GM12878 (cell line): ENCODE results near the gene CCDC88C. TPM values are rescaled to one million over a fixed set of nuclear protein-coding genes. Genes with fewer than 3 reads are reported as not detected.

Experiments
- ATAC-seq: fragments of 200-7000 bp; cut with Tn5 transposase; 3 replicates; pipeline ENCODE4 v1.9.1; 2020; ENCODE audit warnings: mild to moderate bottlenecking, moderate library complexity
- BruUV-seq: library from RNA; stranded (reverse); fragments of 400-500 nt; replicated peaks from 2 replicates; lab custom pipeline; 2021; lab: Mats Ljungman, UMichigan
- CTCF ChIA-PET: fragments of 300-600 bp; sonication (Branson Sonifier 250); formaldehyde crosslinking; extraction: SDS; loops from one replicate; lab custom pipeline; 2021; ENCODE audit warnings: inconsistent platforms; lab: Yijun Ruan, JAX
- POLR2A ChIA-PET: fragments of 350-600 bp; formaldehyde crosslinking; extraction: SDS; loops from one replicate; lab custom pipeline; 2021; ENCODE audit warnings: inconsistent platforms; lab: Charles Lee
- RAD21 ChIA-PET: fragments of 300-600 bp; sonication (Branson Sonifier 250); formaldehyde crosslinking; loops from one replicate; lab custom pipeline; 2023; ENCODE audit warnings: antibody characterized with exemption; ENCODE audit not compliant: unreplicated experiment; lab: Charles Lee
- SMC1A ChIA-PET: fragments of 300-600 bp; sonication (Branson Sonifier 250); formaldehyde crosslinking; loops from one replicate; lab custom pipeline; 2023; ENCODE audit not compliant: unreplicated experiment, uncharacterized antibody; lab: Charles Lee
- DNase-seq: peaks from one replicate; pipeline ENCODE4 v3.0.0-alpha.2; 2011; ENCODE audit warnings: low read depth, low spot score
- FAIRE-seq: peaks from 3 replicates; lab custom pipeline; 2011; peaks lifted over from hg19 to GRCh38; lab: Jason Lieb, UNC
- H2AFZ ChIP-seq: 2 replicates; pipeline ENCODE4 v1.6.0; 2011; ENCODE audit warnings: low read depth, low read length, control low read depth; ENCODE audit not compliant: control insufficient read depth
- H3K27ac ChIP-seq: 2 replicates; pipeline ENCODE4 v1.5.1; 2011; ENCODE audit warnings: control low read depth; ENCODE audit not compliant: control insufficient read depth, insufficient read depth
- H3K27me3 ChIP-seq, 2 experiments: replicated peaks in 1 of 2; 2 replicates each; pipeline versions ENCODE4 v1.6.0 to v1.6.1; 2011; ENCODE audit warnings: low read length in 1 of 2; ENCODE audit not compliant: control insufficient read depth in 2 of 2, insufficient read depth in 2 of 2
- H3K36me3 ChIP-seq, 2 experiments: 2 replicates each; pipeline ENCODE4 v1.5.1; 2011; ENCODE audit warnings: low read length in 1 of 2; ENCODE audit not compliant: control insufficient read depth in 2 of 2, insufficient read depth in 2 of 2
- H3K4me1 ChIP-seq: 2 replicates; pipeline ENCODE4 v1.6.1; 2011; ENCODE audit warnings: mild to moderate bottlenecking, low read length, moderate library complexity, mixed read lengths; ENCODE audit not compliant: control insufficient read depth, insufficient read depth
- H3K4me2 ChIP-seq: 2 replicates; pipeline ENCODE4 v1.6.0; 2011; ENCODE audit warnings: control low read depth; ENCODE audit not compliant: control insufficient read depth, insufficient read depth
- H3K4me3 ChIP-seq: fragments of 200-600 bp; sonication (generic); 2 replicates; pipeline ENCODE4 v1.5.1; 2016
- H3K79me2 ChIP-seq: 2 replicates; pipeline ENCODE4 v1.6.0; 2011; ENCODE audit warnings: low read length; ENCODE audit not compliant: control insufficient read depth, insufficient read depth
- H3K9ac ChIP-seq: 2 replicates; pipeline ENCODE4 v1.8.0; 2011; ENCODE audit warnings: low read length, control low read depth, mixed read lengths; ENCODE audit not compliant: control insufficient read depth, insufficient read depth
- H3K9me3 ChIP-seq: replicated peaks from 3 replicates; pipeline ENCODE4 v1.5.1; 2011; ENCODE audit warnings: mild to moderate bottlenecking, low read length; ENCODE audit not compliant: control insufficient read depth, insufficient read depth
- H4K20me1 ChIP-seq: 2 replicates; pipeline ENCODE4 v1.6.0; 2011; ENCODE audit not compliant: control insufficient read depth, insufficient read depth
- IKZF1 ChIP-seq: fragments of 450-650 bp; conservative IDR thresholded peaks from 2 replicates; pipeline ENCODE4 v1.6.1; 2017; ENCODE audit warnings: antibody characterized with exemption, mild to moderate bottlenecking
- IKZF2 ChIP-seq, 2 experiments: fragments of 450-650 bp; IDR thresholded peaks; 2 replicates each; pipeline ENCODE4 v1.6.1; 2017; ENCODE audit warnings: mild to moderate bottlenecking in 2 of 2, moderate library complexity in 2 of 2
- LARP7 ChIP-seq: fragments of 450-650 bp; IDR thresholded peaks from 2 replicates; pipeline ENCODE4 v1.6.1; 2017; ENCODE audit warnings: mild to moderate bottlenecking
- MEF2B ChIP-seq: fragments of 450-650 bp; IDR thresholded peaks from 2 replicates; pipeline ENCODE4 v1.6.1; 2018; ENCODE audit warnings: mild to moderate bottlenecking, moderate library complexity; ENCODE audit not compliant: partially characterized antibody, poor library complexity, severe bottlenecking
- MXI1 ChIP-seq: fragments of 150-350 bp; IDR thresholded peaks from 2 replicates; pipeline ENCODE4 v1.6.1; 2011; ENCODE audit warnings: low read depth, mild to moderate bottlenecking, inconsistent platforms, low read length, improper control_type of control experiment
- MYB ChIP-seq: fragments of 150-350 bp; IDR thresholded peaks from 2 replicates; pipeline ENCODE4 v1.6.1; 2014; ENCODE audit warnings: mild to moderate bottlenecking, low read depth, low read length, borderline replicate concordance
- NFYA ChIP-seq: IDR thresholded peaks from 2 replicates; pipeline ENCODE4 v1.6.1; 2011; ENCODE audit warnings: low read depth, mild to moderate bottlenecking, low read length, improper control_type of control experiment, borderline replicate concordance
- POU2F2 ChIP-seq: IDR thresholded peaks from 3 replicates; pipeline ENCODE4 v1.6.1; 2011; ENCODE audit warnings: low read depth, mild to moderate bottlenecking, low read length, borderline replicate concordance
- SIN3A ChIP-seq: IDR thresholded peaks from 2 replicates; pipeline ENCODE4 v1.6.1; 2012; ENCODE audit warnings: low read depth, low read length, improper control_type of control experiment
- ZNF207 ChIP-seq: fragments of 450-650 bp; IDR thresholded peaks from 2 replicates; pipeline ENCODE4 v1.6.1; 2014; ENCODE audit warnings: antibody characterized with exemption, mild to moderate bottlenecking, borderline replicate concordance
- WGBS: methylation state at CpG from one replicate; pipeline ENCODE4 v1.1.6; 2016; ENCODE audit warnings: low lambda C conversion rate; ENCODE audit not compliant: insufficient replicate concordance, insufficient coverage; ENCODE audit errors: missing lambda C conversion rate; 5-methylcytosine and 5-hydroxymethylcytosine counted together
- in situ Hi-C: fragments of 300-500 bp; cut with MboI; formaldehyde crosslinking; loops from 9 replicates; pipeline ENCODE4 v1.14.3; 2018; ENCODE audit warnings: mixed read lengths
- intact Hi-C: fragments of 100-400 bp; cut with micrococcal nuclease; formaldehyde crosslinking; loops from one replicate; pipeline ENCODE4 v1.14.2; 2022; ENCODE audit not compliant: unreplicated experiment
- polyA plus RNA-seq, 11 experiments: library from polyadenylated mRNA; depleted of rRNA in 4 of 11; unstranded in 6 of 11; stranded (reverse) in 5 of 11; fragments of >200 nt; fragmentation: Nextera tagmentation in 4 of 11; fragmentation: Illumina TruSeq in 1 of 11; extraction: Ambion mirVana in 4 of 11; extraction: Trizol in 1 of 11; gene quantifications; 1 replicate in 1 of 11; 2 replicates in 10 of 11; pipeline versions ENCODE4 v1.2.1 to v1.2.3, GENCODE V29; 2011 to 2016; ENCODE audit warnings: inconsistent platforms in 2 of 11, missing spikeins in 2 of 11, low read depth in 1 of 11
- total RNA-seq, 4 experiments: library from RNA; depleted of rRNA in 3 of 4; stranded (reverse); fragments of >200 nt in 3 of 4; fragmentation: Illumina TruSeq in 1 of 4; extraction: Trizol in 1 of 4; gene quantifications; 2 replicates each; pipeline versions ENCODE4 v1.2.1 to v1.2.3, GENCODE V29; 2013 to 2021
- TF ChIP-seq, protein P1 (sequence below): IDR thresholded peaks from 2 replicates; pipeline ENCODE4 v1.6.1; 2011; ENCODE audit warnings: low read depth, low read length, improper control_type of control experiment, borderline replicate concordance

CCDC88C gene
- total and polyA plus RNA-seq, 10 of the 15 experiments (the other 5 are each of a cell fraction or from before 2014, with no cell fraction given): 4.0 to 79.6 (median 36.6) TPM

DNA sequence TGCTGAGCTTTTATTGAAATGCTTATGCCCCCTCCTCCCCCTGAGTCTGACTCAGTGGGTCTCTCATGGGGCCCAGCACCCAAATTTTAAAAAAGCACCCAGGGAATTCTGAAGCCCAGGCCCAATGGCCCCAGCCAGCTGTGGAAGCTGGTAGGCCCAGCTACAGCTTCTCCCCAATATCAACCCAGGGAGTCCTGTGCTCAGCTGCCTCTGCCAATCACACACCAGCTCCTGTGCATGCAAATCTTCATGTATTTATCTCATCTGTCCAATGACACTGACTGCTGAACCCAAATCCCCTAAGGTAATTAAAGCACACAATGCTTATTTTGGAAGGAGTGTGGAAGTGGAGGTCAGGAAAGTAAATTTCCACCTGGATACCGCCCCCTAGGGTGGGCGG lies 76.3 kb downstream of the CCDC88C start:
- peaks cover 40 to 53% of the 10 kb centered on the region in 2 experiments for H3K36me3 ChIP-seq
- RAD21 ChIA-PET: no interaction called here
- DNase-seq (no peak), ATAC-seq (no peak), FAIRE-seq (no peak)
- no peak overlapping the region for H3K4me2 ChIP-seq
- TF ChIP-seq POU2F2: no peak
- POLR2A ChIA-PET: interaction anchor here (0.9 to 1.1 kb wide), 2 partner anchors 9 to 84 kb away, joined by 3 read pairs; no protein-coding TSS in a partner anchor
- CTCF ChIA-PET: interaction anchor here (0.7 to 1.8 kb wide), 4 partner anchors 18 to 77 kb away, joined by 3 to 5 read pairs (median 4); partner anchors contain the start of gene CCDC88C
- peaks cover 11% of the 10 kb centered on the region for H3K4me1 ChIP-seq
- BruUV-seq: no TSS peak
- WGBS: 97% methylated on average over 2 of the region's 2 CpGs
- H3K4me3 ChIP-seq: no peak overlapping the region
- H3K27ac ChIP-seq: no peak overlapping the region
- intact Hi-C loops: no loop called here
- H2AFZ ChIP-seq: no peak overlapping the region
- SMC1A ChIA-PET: interaction anchor here (1.7 kb wide), 1 partner anchor 74 kb away, joined by 10 read pairs; no protein-coding TSS in a partner anchor
- peaks cover 20% of the 10 kb centered on the region for H3K79me2 ChIP-seq
- H3K27me3 ChIP-seq: no peaks in the 10 kb centered on the region
- H3K9ac ChIP-seq: no peak overlapping the region
- H3K9me3 ChIP-seq: no peaks in the 10 kb centered on the region
- H4K20me1 ChIP-seq: no peaks in the 10 kb centered on the region
- in situ Hi-C loops: no loop called here

DNA sequence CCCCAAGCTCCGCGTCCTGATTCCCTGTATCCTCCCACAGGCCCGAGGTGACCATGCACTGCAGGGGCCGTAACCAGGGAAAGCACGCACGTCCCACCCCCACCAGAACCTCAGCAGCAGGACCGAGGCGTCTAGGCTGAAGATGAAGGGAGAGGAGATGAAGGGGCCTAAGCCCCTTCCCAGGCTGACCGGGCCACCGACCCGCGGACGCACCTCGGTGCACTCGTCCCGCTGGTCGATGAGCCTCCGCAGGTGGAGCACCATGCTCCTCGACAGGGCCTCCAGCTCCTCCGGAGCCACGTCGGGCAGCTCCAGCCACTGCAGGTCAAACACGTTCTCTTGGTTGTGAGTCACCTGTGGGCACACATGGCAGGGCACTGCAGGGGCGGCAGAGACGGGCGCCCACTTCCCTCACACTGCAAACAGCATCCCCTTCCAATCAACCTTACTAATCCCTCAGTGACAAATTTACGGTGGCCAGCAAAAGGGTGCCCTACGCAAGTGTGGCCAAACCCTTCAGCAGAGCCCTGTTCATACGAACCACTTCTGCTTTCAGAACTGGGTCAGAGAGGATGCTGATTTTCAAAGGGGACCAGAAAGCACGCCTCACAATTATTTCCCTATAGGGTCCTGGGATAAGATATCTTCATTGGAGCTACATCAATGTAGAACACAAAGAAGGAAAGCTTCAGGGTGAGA lies 77.8 kb downstream of the CCDC88C start:
- Histone ChIP-seq H3K4me2 (no peak overlapping the region), H4K20me1 (no peaks in the 10 kb centered on the region), H3K9me3 (no peaks in the 10 kb centered on the region), H3K36me3 (peaks cover 44 to 65% of the 10 kb centered on the region in 2 experiments), H3K27ac (no peak overlapping the region), H3K9ac (no peak overlapping the region), H2AFZ (no peak overlapping the region), H3K4me3 (no peak overlapping the region), H3K4me1 (peaks cover 1% of the 10 kb centered on the region), H3K79me2 (peaks cover 7% of the 10 kb centered on the region), H3K27me3 (no peaks in the 10 kb centered on the region)
- 83% methylated on average over 29 of the region's 30 CpGs for WGBS
- ChIA-PET SMC1A (interaction anchor here (0.8 to 1.7 kb wide), 2 partner anchors 15 to 76 kb away, joined by 3 to 10 read pairs; no protein-coding TSS in a partner anchor), POLR2A (interaction anchor here (1.5 kb wide), 1 partner anchor 11 kb away, joined by 5 read pairs; no protein-coding TSS in a partner anchor), RAD21 (interaction anchor here (0.9 kb wide), 1 partner anchor 17 kb away, joined by 3 read pairs; no protein-coding TSS in a partner anchor), CTCF (interaction anchor here (1.0 kb wide), 1 partner anchor 78 kb away, joined by 3 read pairs; no protein-coding TSS in a partner anchor)
- DNase-seq: no peak
- ATAC-seq: no peak
- FAIRE-seq: no peak
- intact Hi-C loops (no loop called here), in situ Hi-C loops (no loop called here)
- BruUV-seq: no TSS peak
- TF ChIP-seq LARP7 (no peak), NFYA (no peak), MXI1 (no peak), ZNF207 (no peak), SIN3A (no peak), IKZF2 (IDR thresholded peaks at IDR 0.05) (no peak), MYB (no peak), IKZF1 (no peak), MEF2B (no peak)
- TF ChIP-seq, protein P1, sequence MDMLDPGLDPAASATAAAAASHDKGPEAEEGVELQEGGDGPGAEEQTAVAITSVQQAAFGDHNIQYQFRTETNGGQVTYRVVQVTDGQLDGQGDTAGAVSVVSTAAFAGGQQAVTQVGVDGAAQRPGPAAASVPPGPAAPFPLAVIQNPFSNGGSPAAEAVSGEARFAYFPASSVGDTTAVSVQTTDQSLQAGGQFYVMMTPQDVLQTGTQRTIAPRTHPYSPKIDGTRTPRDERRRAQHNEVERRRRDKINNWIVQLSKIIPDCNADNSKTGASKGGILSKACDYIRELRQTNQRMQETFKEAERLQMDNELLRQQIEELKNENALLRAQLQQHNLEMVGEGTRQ: no peak
